HepG2 (cell line): ENCODE data around the gene JAKMIP3. TPM values are rescaled to one million over a fixed set of nuclear protein-coding genes. Genes with fewer than 3 reads are reported as not detected.
A peak's percentile ranks its signal among the peaks of the same experiment; 100 is the strongest.

Experiments used
- ATAC-seq: fragments of 200-7000 bp; cut with Tn5 transposase; 3 replicates; pipeline ENCODE4 v1.9.1; 2020; ENCODE audit warnings: mild to moderate bottlenecking, moderate library complexity
- BruUV-seq: library from RNA; stranded (reverse); fragments of 400-500 nt; replicated peaks from 2 replicates; lab custom pipeline; 2021; lab: Mats Ljungman, UMichigan
- CTCF ChIA-PET: fragments of 300-600 bp; formaldehyde crosslinking; extraction: SDS; loops from one replicate; lab custom pipeline; 2021; ENCODE audit warnings: low total read pairs, inconsistent platforms, low intra/inter-chr PET ratio; lab: Yijun Ruan, JAX
- POLR2A ChIA-PET: fragments of 350-600 bp; sonication (Branson Sonifier 250); formaldehyde crosslinking; loops from one replicate; lab custom pipeline; 2020; ENCODE audit warnings: antibody characterized with exemption, inconsistent platforms; lab: Yijun Ruan, JAX
- DNase-seq: peaks from one replicate; pipeline ENCODE4 v3.0.0-alpha.2; 2015; ENCODE audit warnings: low spot score
- FAIRE-seq: peaks from 3 replicates; lab custom pipeline; 2011; peaks lifted over from hg19 to GRCh38; lab: Jason Lieb, UNC
- H2AFZ ChIP-seq: one replicate; pipeline ENCODE4 v1.6.1; 2011; ENCODE audit warnings: low read length, inconsistent platforms
- H3K27ac ChIP-seq: fragments of 300-600 bp; 3 replicates; pipeline ENCODE4 v1.8.0; 2011; ENCODE audit warnings: mixed run types, mild to moderate bottlenecking, mixed read lengths, low read length, inconsistent platforms; ENCODE audit not compliant: insufficient read depth; ENCODE audit errors: extremely low read length
- H3K27me3 ChIP-seq, 2 experiments: fragments of 200-600 bp in 1 of 2; 2 replicates in 1 of 2; 3 replicates in 1 of 2; pipeline versions ENCODE4 v1.6.0 to v1.8.0; 2011; ENCODE audit warnings: low read length in 2 of 2, mild to moderate bottlenecking in 2 of 2, moderate library complexity in 2 of 2, inconsistent platforms in 1 of 2; ENCODE audit not compliant: insufficient read depth in 2 of 2, control insufficient read depth in 1 of 2
- H3K36me3 ChIP-seq, 2 experiments: fragments of 200-600 bp in 1 of 2; replicated peaks in 1 of 2; 2 replicates in 1 of 2; 3 replicates in 1 of 2; pipeline versions ENCODE4 v1.5.1 to v1.8.0; 2011; ENCODE audit warnings: low read length in 2 of 2, inconsistent platforms in 1 of 2; ENCODE audit not compliant: insufficient read depth in 2 of 2, control insufficient read depth in 1 of 2
- H3K4me1 ChIP-seq: 2 replicates; pipeline ENCODE4 v1.5.1; 2012; ENCODE audit warnings: low read length, inconsistent platforms; ENCODE audit not compliant: insufficient read depth
- H3K4me2 ChIP-seq: 2 replicates; pipeline ENCODE4 v1.6.0; 2011; ENCODE audit warnings: low read depth, low read length, inconsistent platforms
- H3K4me3 ChIP-seq, 3 experiments: fragments of 200-600 bp in 1 of 3; sonication (generic), shearing (Covaris generic) in 1 of 3; replicated peaks in 1 of 3; 2 replicates each; pipeline ENCODE4 v1.5.1; 2011 to 2016; ENCODE audit warnings: low read length in 3 of 3, inconsistent platforms in 2 of 3, low read depth in 2 of 3, mild to moderate bottlenecking in 2 of 3, control low read depth in 1 of 3, mixed read lengths in 1 of 3; ENCODE audit not compliant: insufficient read depth in 1 of 3
- H3K79me2 ChIP-seq: one replicate; pipeline ENCODE4 v1.6.1; 2011; ENCODE audit warnings: low read length, inconsistent platforms; ENCODE audit not compliant: insufficient read depth
- H3K9ac ChIP-seq: 2 replicates; pipeline ENCODE4 v1.6.0; 2011; ENCODE audit warnings: mild to moderate bottlenecking, low read depth, low read length, inconsistent platforms; ENCODE audit not compliant: insufficient read depth
- H3K9me3 ChIP-seq: 2 replicates; pipeline ENCODE4 v1.5.1; 2012; ENCODE audit warnings: mild to moderate bottlenecking, low read length
- H4K20me1 ChIP-seq: 2 replicates; pipeline ENCODE4 v1.6.0; 2011; ENCODE audit warnings: inconsistent platforms, mild to moderate bottlenecking, low read length, moderate library complexity; ENCODE audit not compliant: insufficient read depth
- BHLHE40 ChIP-seq: IDR thresholded peaks from 2 replicates; pipeline ENCODE4 v1.6.1; 2011; ENCODE audit warnings: low read length, improper control_type of control experiment
- FOXA1 ChIP-seq, 2 experiments: fragments of 450-650 bp in 1 of 2; sonication (generic) in 1 of 2; formaldehyde crosslinking in 1 of 2; IDR thresholded peaks; 2 replicates each; pipeline versions ENCODE4 v1.4.0 to v1.6.1; 2016 to 2020; ENCODE audit warnings: missing genetic modification reagents in 1 of 2
- FOXK2 ChIP-seq: fragments of 450-650 bp; IDR thresholded peaks from 2 replicates; pipeline ENCODE4 v1.6.1; 2016
- HHEX ChIP-seq: IDR thresholded peaks from 2 replicates; pipeline ENCODE4 v1.6.1; 2016; ENCODE audit warnings: control low read depth
- MED1 ChIP-seq: sonication (generic); formaldehyde crosslinking; IDR thresholded peaks from 2 replicates; pipeline ENCODE4 v1.4.0; 2020; ENCODE audit warnings: missing genetic modification reagents
- MZF1 ChIP-seq: sonication (generic); formaldehyde crosslinking; IDR thresholded peaks from 2 replicates; pipeline ENCODE4 v1.8.1; 2023; ENCODE audit warnings: mild to moderate bottlenecking, missing genetic modification reagents, borderline replicate concordance
- SOX13 ChIP-seq, 3 experiments: fragments of 450-650 bp in 1 of 3; sonication (generic) in 1 of 3; formaldehyde crosslinking in 1 of 3; IDR thresholded peaks in 2 of 3; conservative IDR thresholded peaks in 1 of 3; 2 replicates each; pipeline versions ENCODE4 v1.5.0 to v1.6.1; 2016 to 2020; ENCODE audit warnings: antibody characterized with exemption in 1 of 3, mild to moderate bottlenecking in 1 of 3, missing compliant biosample characterization in 1 of 3, missing genetic modification reagents in 1 of 3, moderate library complexity in 1 of 3
- SOX6 ChIP-seq, 2 experiments: fragments of 450-650 bp in 1 of 2; sonication (generic) in 1 of 2; formaldehyde crosslinking in 1 of 2; IDR thresholded peaks; 2 replicates each; pipeline versions ENCODE4 v1.4.0 to v1.6.1; 2017 to 2020; ENCODE audit warnings: antibody characterized with exemption in 1 of 2, mild to moderate bottlenecking in 1 of 2, missing genetic modification reagents in 1 of 2
- SYNCRIP ChIP-seq: fragments of 200-400 bp; formaldehyde crosslinking; IDR thresholded peaks from 2 replicates; pipeline ENCODE4 v1.6.1; 2018; ENCODE audit warnings: mild to moderate bottlenecking, low read depth, low read length; ENCODE audit not compliant: insufficient read depth
- WGBS: methylation state at CpG from one replicate; pipeline ENCODE4 v1.1.6; 2017; ENCODE audit warnings: low lambda C conversion rate; 5-methylcytosine and 5-hydroxymethylcytosine counted together
- in situ Hi-C: cut with HindIII; loops from 2 replicates; pipeline ENCODE4 v1.10.0; 2017; ENCODE audit warnings: low pct_unique_long_range_greater_than_20kb; ENCODE audit not compliant: extremely low pct_ligation_motif_present
- intact Hi-C: fragments of 100-400 bp; cut with micrococcal nuclease; formaldehyde crosslinking; loops from one replicate; pipeline ENCODE4 v1.10.0; 2022; ENCODE audit not compliant: unreplicated experiment
- polyA plus RNA-seq, 8 experiments: library from polyadenylated mRNA; depleted of rRNA in 3 of 8; stranded (reverse) in 7 of 8; unstranded in 1 of 8; fragments of >200 nt; fragmentation: Illumina TruSeq in 4 of 8; extraction: Trizol in 4 of 8; gene quantifications; 2 replicates each; pipeline versions ENCODE4 v1.2.1 to v1.2.3, GENCODE V29; 2011 to 2016; ENCODE audit warnings: low read depth in 4 of 8, missing spikeins in 1 of 8, mixed read lengths in 1 of 8; ENCODE audit not compliant: insufficient read depth in 1 of 8
- total RNA-seq, 5 experiments: library from RNA; depleted of rRNA; stranded (reverse); fragments of >200 nt; fragmentation: Illumina TruSeq; extraction: Trizol; gene quantifications; 2 replicates each; pipeline ENCODE4 v1.2.3, GENCODE V29; 2016; ENCODE audit warnings: low read depth in 1 of 5
- TF ChIP-seq, protein P1 (sequence below): IDR thresholded peaks from 2 replicates; pipeline ENCODE4 v1.4.0; 2020; ENCODE audit warnings: mild to moderate bottlenecking, missing genetic modification reagents
- TF ChIP-seq, protein P2 (sequence below): sonication (generic); formaldehyde crosslinking; IDR thresholded peaks from 2 replicates; pipeline ENCODE4 v1.4.0; 2020; ENCODE audit warnings: missing genetic modification reagents
- TF ChIP-seq, protein P3 (sequence below): sonication (generic); formaldehyde crosslinking; IDR thresholded peaks from 2 replicates; pipeline ENCODE4 v1.4.0; 2020; ENCODE audit warnings: mild to moderate bottlenecking, missing genetic modification reagents
- TF ChIP-seq, protein P4 (sequence below): fragments of 450-650 bp; IDR thresholded peaks from 2 replicates; pipeline ENCODE4 v1.6.1; 2016

The JAKMIP3 gene
- total and polyA plus RNA-seq, 2 of the 13 experiments (the other 11 are each of a cell fraction or from before 2014, with no cell fraction given) = 0.03 to 0.11 TPM

DNA sequence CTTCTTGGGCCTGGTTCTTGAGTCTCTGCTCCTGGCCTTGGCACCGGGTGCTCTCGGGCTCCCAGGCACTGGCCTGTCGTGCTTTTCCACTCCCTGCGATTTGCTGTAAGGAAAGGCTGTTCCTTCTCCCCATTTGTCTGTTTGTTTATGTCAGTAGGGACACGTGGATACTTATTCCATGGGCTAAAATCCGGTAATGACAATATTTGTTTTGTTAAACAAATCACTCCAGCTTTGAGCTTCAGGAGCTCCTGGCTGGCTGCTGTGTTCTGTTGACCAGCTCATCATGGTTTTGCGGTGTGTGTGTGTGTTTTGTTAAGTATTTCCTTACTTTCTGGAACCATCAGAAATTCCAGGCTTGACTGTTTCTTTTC, 17.5 kb upstream of the JAKMIP3 start:
- H3K27ac ChIP-seq = no peak overlapping the region
- intact Hi-C loops = no loop called here
- H3K4me1 ChIP-seq = peaks cover 6% of the 10 kb centered on the region
- ChIA-PET POLR2A (no interaction called here), CTCF (no interaction called here)
- DNase-seq = peak; percentile 40
- peaks cover 22% of the 10 kb centered on the region for H3K9me3 ChIP-seq
- no peak for FAIRE-seq
- H3K79me2 ChIP-seq = no peaks in the 10 kb centered on the region
- in situ Hi-C loops = no loop called here
- peaks cover 6 to 40% of the 10 kb centered on the region in 2 experiments for H3K27me3 ChIP-seq
- no peak overlapping the region for H3K4me3 ChIP-seq
- ATAC-seq = peak; percentile 75
- 1% methylated on average over 7 of the region's 7 CpGs for WGBS
- H4K20me1 ChIP-seq = no peaks in the 10 kb centered on the region
- BruUV-seq = no TSS peak
- no peak overlapping the region for H3K4me2 ChIP-seq
- no peak overlapping the region for H2AFZ ChIP-seq
- no peaks in the 10 kb centered on the region for H3K36me3 ChIP-seq
- no peak overlapping the region for H3K9ac ChIP-seq
- TF ChIP-seq, protein P1, sequence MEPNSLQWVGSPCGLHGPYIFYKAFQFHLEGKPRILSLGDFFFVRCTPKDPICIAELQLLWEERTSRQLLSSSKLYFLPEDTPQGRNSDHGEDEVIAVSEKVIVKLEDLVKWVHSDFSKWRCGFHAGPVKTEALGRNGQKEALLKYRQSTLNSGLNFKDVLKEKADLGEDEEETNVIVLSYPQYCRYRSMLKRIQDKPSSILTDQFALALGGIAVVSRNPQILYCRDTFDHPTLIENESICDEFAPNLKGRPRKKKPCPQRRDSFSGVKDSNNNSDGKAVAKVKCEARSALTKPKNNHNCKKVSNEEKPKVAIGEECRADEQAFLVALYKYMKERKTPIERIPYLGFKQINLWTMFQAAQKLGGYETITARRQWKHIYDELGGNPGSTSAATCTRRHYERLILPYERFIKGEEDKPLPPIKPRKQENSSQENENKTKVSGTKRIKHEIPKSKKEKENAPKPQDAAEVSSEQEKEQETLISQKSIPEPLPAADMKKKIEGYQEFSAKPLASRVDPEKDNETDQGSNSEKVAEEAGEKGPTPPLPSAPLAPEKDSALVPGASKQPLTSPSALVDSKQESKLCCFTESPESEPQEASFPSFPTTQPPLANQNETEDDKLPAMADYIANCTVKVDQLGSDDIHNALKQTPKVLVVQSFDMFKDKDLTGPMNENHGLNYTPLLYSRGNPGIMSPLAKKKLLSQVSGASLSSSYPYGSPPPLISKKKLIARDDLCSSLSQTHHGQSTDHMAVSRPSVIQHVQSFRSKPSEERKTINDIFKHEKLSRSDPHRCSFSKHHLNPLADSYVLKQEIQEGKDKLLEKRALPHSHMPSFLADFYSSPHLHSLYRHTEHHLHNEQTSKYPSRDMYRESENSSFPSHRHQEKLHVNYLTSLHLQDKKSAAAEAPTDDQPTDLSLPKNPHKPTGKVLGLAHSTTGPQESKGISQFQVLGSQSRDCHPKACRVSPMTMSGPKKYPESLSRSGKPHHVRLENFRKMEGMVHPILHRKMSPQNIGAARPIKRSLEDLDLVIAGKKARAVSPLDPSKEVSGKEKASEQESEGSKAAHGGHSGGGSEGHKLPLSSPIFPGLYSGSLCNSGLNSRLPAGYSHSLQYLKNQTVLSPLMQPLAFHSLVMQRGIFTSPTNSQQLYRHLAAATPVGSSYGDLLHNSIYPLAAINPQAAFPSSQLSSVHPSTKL (CRISPR knock-in tag) = peak; percentile 38
- no peak for TF ChIP-seq SOX13 (IDR thresholded peaks at IDR 0.05)
- TF ChIP-seq SOX13 (CRISPR knock-in tag; conservative IDR thresholded peaks at IDR 0.05 in 1 of 2, IDR thresholded peaks at IDR 0.05 in 1 of 2) = peak in 1 of 2 experiments; percentile 39; a peak in 1 of 4 replicates
- no peak for TF ChIP-seq SYNCRIP
- TF ChIP-seq MED1 (CRISPR knock-in tag) = 0 out of 2 replicates have a peak, but pooled peaks have one; percentile 11
- TF ChIP-seq, protein P2, sequence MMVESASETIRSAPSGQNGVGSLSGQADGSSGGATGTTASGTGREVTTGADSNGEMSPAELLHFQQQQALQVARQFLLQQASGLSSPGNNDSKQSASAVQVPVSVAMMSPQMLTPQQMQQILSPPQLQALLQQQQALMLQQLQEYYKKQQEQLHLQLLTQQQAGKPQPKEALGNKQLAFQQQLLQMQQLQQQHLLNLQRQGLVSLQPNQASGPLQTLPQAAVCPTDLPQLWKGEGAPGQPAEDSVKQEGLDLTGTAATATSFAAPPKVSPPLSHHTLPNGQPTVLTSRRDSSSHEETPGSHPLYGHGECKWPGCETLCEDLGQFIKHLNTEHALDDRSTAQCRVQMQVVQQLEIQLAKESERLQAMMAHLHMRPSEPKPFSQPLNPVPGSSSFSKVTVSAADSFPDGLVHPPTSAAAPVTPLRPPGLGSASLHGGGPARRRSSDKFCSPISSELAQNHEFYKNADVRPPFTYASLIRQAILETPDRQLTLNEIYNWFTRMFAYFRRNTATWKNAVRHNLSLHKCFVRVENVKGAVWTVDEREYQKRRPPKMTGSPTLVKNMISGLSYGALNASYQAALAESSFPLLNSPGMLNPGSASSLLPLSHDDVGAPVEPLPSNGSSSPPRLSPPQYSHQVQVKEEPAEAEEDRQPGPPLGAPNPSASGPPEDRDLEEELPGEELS = 0 out of 2 replicates have a peak, but pooled peaks have one; percentile 33
- no peak for TF ChIP-seq SOX6 (IDR thresholded peaks at IDR 0.05)
- peak; percentile 20; the same call in 1 of the 2 replicates for TF ChIP-seq SOX6 (CRISPR knock-in tag; IDR thresholded peaks at IDR 0.05)
- no peak for TF ChIP-seq FOXA1 (IDR thresholded peaks at IDR 0.05)
- TF ChIP-seq FOXA1 (CRISPR knock-in tag; IDR thresholded peaks at IDR 0.05) = 0 out of 2 replicates have a peak, but pooled peaks have one; percentile 30
- TF ChIP-seq MZF1 (CRISPR knock-in tag) = no peak
- TF ChIP-seq, protein P3, sequence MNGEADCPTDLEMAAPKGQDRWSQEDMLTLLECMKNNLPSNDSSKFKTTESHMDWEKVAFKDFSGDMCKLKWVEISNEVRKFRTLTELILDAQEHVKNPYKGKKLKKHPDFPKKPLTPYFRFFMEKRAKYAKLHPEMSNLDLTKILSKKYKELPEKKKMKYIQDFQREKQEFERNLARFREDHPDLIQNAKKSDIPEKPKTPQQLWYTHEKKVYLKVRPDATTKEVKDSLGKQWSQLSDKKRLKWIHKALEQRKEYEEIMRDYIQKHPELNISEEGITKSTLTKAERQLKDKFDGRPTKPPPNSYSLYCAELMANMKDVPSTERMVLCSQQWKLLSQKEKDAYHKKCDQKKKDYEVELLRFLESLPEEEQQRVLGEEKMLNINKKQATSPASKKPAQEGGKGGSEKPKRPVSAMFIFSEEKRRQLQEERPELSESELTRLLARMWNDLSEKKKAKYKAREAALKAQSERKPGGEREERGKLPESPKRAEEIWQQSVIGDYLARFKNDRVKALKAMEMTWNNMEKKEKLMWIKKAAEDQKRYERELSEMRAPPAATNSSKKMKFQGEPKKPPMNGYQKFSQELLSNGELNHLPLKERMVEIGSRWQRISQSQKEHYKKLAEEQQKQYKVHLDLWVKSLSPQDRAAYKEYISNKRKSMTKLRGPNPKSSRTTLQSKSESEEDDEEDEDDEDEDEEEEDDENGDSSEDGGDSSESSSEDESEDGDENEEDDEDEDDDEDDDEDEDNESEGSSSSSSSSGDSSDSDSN = no peak
- no peak for TF ChIP-seq FOXK2
- TF ChIP-seq BHLHE40 = peak; percentile 26; the same call in 1 of the 2 replicates
- TF ChIP-seq, protein P4, sequence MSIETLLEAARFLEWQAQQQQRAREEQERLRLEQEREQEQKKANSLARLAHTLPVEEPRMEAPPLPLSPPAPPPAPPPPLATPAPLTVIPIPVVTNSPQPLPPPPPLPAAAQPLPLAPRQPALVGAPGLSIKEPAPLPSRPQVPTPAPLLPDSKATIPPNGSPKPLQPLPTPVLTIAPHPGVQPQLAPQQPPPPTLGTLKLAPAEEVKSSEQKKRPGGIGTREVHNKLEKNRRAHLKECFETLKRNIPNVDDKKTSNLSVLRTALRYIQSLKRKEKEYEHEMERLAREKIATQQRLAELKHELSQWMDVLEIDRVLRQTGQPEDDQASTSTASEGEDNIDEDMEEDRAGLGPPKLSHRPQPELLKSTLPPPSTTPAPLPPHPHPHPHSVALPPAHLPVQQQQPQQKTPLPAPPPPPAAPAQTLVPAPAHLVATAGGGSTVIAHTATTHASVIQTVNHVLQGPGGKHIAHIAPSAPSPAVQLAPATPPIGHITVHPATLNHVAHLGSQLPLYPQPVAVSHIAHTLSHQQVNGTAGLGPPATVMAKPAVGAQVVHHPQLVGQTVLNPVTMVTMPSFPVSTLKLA = 0 out of 2 replicates have a peak, but pooled peaks have one; percentile 22
- 0 out of 2 replicates have a peak, but pooled peaks have one; percentile 16 for TF ChIP-seq HHEX (CRISPR knock-in tag)
